DOHH2 (cell line): ENCODE results near the gene ZBTB48.

ENCODE experiments used
- H3F3A ChIP-seq: fragments of 200-600 bp; sonication (generic), shearing (Covaris generic); 2 replicates; pipeline ENCODE4 v1.6.0; 2016; ENCODE audit warnings: antibody characterized with exemption, mild to moderate bottlenecking; ENCODE audit not compliant: control insufficient read depth, insufficient read depth
- H3K27ac ChIP-seq: fragments of 200-600 bp; sonication (generic); 2 replicates; pipeline ENCODE4 v1.5.1; 2014; ENCODE audit warnings: low read depth, mild to moderate bottlenecking, low read length, moderate library complexity
- H3K27me3 ChIP-seq: fragments of 200-600 bp; sonication (generic); 2 replicates; pipeline ENCODE4 v1.6.1; 2014; ENCODE audit warnings: mild to moderate bottlenecking, low read length, mixed read lengths; ENCODE audit not compliant: control insufficient read depth
- H3K36me3 ChIP-seq: fragments of 200-600 bp; sonication (generic); 2 replicates; pipeline ENCODE4 v1.6.1; 2014; ENCODE audit warnings: mild to moderate bottlenecking, low read length, moderate library complexity, mixed read lengths; ENCODE audit not compliant: control insufficient read depth
- H3K4me1 ChIP-seq: fragments of 200-600 bp; sonication (generic); 2 replicates; pipeline ENCODE4 v1.6.1; 2014; ENCODE audit warnings: mild to moderate bottlenecking, low read length, mixed read lengths; ENCODE audit not compliant: control insufficient read depth
- H3K4me2 ChIP-seq: fragments of 200-600 bp; sonication (generic); 2 replicates; pipeline ENCODE4 v1.6.0; 2014; ENCODE audit warnings: mild to moderate bottlenecking, low read length, moderate library complexity
- H3K4me3 ChIP-seq: fragments of 200-600 bp; sonication (generic); 2 replicates; pipeline ENCODE4 v1.5.1; 2014; ENCODE audit warnings: mild to moderate bottlenecking, low read length, mixed read lengths
- H3K79me2 ChIP-seq: fragments of 200-600 bp; sonication (generic); 2 replicates; pipeline ENCODE4 v1.6.1; 2014; ENCODE audit warnings: mild to moderate bottlenecking, low read length, mixed read lengths; ENCODE audit not compliant: control insufficient read depth
- H3K9me2 ChIP-seq: fragments of 200-600 bp; sonication (generic); replicated peaks from 2 replicates; pipeline ENCODE4 v1.6.1; 2014; ENCODE audit warnings: mild to moderate bottlenecking, low read length, mixed read lengths; ENCODE audit not compliant: control insufficient read depth
- H3K9me3 ChIP-seq: fragments of 200-600 bp; sonication (generic); 2 replicates; pipeline ENCODE4 v1.6.1; 2014; ENCODE audit warnings: antibody characterized with exemption, low read length, mixed read lengths; ENCODE audit not compliant: control insufficient read depth, insufficient read depth
- H4K20me1 ChIP-seq: fragments of 200-600 bp; sonication (generic); 2 replicates; pipeline ENCODE4 v1.6.0; 2014; ENCODE audit warnings: low read depth, mild to moderate bottlenecking, antibody characterized with exemption, low read length, moderate library complexity; ENCODE audit not compliant: control insufficient read depth, insufficient read depth
- CTCF ChIP-seq: fragments of 200-600 bp; sonication (generic); IDR thresholded peaks from one replicate; pipeline ENCODE4 v1.5.1; 2014; ENCODE audit warnings: antibody characterized with exemption, mild to moderate bottlenecking, low read depth, low read length; ENCODE audit not compliant: poor library complexity, severe bottlenecking
- EZH2phosphoT487 ChIP-seq: fragments of 200-600 bp; sonication (generic); IDR thresholded peaks from 2 replicates; pipeline ENCODE4 v1.6.1; 2017; ENCODE audit warnings: borderline replicate concordance, mild to moderate bottlenecking, antibody characterized with exemption, low read length, moderate library complexity, mixed read lengths

Gene ZBTB48

GRCh38 chr1:6602669-6603237 is 23.0 kb downstream of the ZBTB48 start, which contains the start of gene KLHL21:
Gene KLHL21 (minus strand): TSS chr1:6602869. CDS start chr1:6602817, 52 bp downstream.
- Histone ChIP-seq H3K4me1 (peaks cover 45% of the 10 kb centered on the region), H3K79me2 (peaks cover 25% of the 10 kb centered on the region), H3K9me3 (no peaks in the 10 kb centered on the region), H4K20me1 (peaks cover 10% of the 10 kb centered on the region; the same call in 1 of the 2 replicates), H3K36me3 (peaks cover 3% of the 10 kb centered on the region; the same call in 1 of the 2 replicates), H3K27ac (no peak within 1 kb of the TSS), H3K9me2 (no peaks in the 10 kb centered on the region), H3K4me2 (peak within 1 kb of the TSS; percentile 93), H3K27me3 (peaks cover 43% of the 10 kb centered on the region), H3F3A (peaks cover 10% of the 10 kb centered on the region), H3K4me3 (peak within 1 kb of the TSS; percentile 80)
- TF ChIP-seq EZH2phosphoT487, result no peak

GRCh38 chr1:6603238-6603914 is 23.6 kb downstream of the ZBTB48 start:
- Histone ChIP-seq H3K27me3 (peaks cover 43% of the 10 kb centered on the region), H3K4me1 (peaks cover 45% of the 10 kb centered on the region), H3K4me3 (peak overlapping the region; percentile 80), H3K4me2 (peak overlapping the region; percentile 93), H3K9me2 (no peaks in the 10 kb centered on the region), H3K79me2 (peaks cover 25% of the 10 kb centered on the region), H3F3A (peaks cover 10% of the 10 kb centered on the region), H3K27ac (no peak overlapping the region), H3K36me3 (no peaks in the 10 kb centered on the region; the same call in 1 of the 2 replicates), H4K20me1 (peaks cover 10% of the 10 kb centered on the region; the same call in 1 of the 2 replicates), H3K9me3 (no peaks in the 10 kb centered on the region)
- no peak for TF ChIP-seq CTCF
- TF ChIP-seq EZH2phosphoT487, result peak; percentile 92; the same call in 1 of the 2 replicates

GRCh38 chr1:6603915-6604558 is 24.2 kb downstream of the ZBTB48 start:
- H3K27ac ChIP-seq, result no peak overlapping the region
- TF ChIP-seq CTCF (no peak), EZH2phosphoT487 (no peak)

More at GRCh38 chr1:6603915-6604558, 24.2 kb downstream of the ZBTB48 start:
- no peak overlapping the region for H3K4me3 ChIP-seq
- peaks cover 10% of the 10 kb centered on the region; the same call in 1 of the 2 replicates for H4K20me1 ChIP-seq
- H3K4me2 ChIP-seq, result peak overlapping the region; percentile 93
- H3K9me3 ChIP-seq, result no peaks in the 10 kb centered on the region
- no peaks in the 10 kb centered on the region; the same call in 1 of the 2 replicates for H3K36me3 ChIP-seq
- peaks cover 10% of the 10 kb centered on the region for H3F3A ChIP-seq
- peaks cover 25% of the 10 kb centered on the region for H3K79me2 ChIP-seq
- peaks cover 43% of the 10 kb centered on the region for H3K27me3 ChIP-seq
- no peaks in the 10 kb centered on the region for H3K9me2 ChIP-seq
- peaks cover 44% of the 10 kb centered on the region for H3K4me1 ChIP-seq
